Measurements from ENCODE around the gene ZNF598.

DNA sequence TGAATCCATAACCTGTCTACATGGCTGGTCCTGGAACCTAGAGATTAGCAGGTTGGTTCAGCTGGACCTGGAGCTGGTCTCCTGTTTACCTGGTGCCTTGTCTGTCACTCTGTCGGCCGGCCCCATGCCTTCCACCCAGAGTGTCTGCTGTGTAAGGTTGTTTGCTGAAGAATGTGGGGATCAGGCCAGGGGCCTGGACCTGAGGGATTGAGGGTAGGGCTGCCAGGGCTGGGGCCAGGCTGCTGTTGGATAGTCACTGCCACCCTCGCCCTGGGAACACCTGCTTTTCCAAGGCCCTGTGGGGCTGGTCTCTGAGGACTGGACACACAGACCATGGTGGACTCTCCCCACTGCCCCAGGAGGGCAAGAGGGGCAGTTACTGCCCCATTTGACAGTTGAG, 18.5 kb upstream of the ZNF598 start:
- TF ChIP-seq, protein P1, sequence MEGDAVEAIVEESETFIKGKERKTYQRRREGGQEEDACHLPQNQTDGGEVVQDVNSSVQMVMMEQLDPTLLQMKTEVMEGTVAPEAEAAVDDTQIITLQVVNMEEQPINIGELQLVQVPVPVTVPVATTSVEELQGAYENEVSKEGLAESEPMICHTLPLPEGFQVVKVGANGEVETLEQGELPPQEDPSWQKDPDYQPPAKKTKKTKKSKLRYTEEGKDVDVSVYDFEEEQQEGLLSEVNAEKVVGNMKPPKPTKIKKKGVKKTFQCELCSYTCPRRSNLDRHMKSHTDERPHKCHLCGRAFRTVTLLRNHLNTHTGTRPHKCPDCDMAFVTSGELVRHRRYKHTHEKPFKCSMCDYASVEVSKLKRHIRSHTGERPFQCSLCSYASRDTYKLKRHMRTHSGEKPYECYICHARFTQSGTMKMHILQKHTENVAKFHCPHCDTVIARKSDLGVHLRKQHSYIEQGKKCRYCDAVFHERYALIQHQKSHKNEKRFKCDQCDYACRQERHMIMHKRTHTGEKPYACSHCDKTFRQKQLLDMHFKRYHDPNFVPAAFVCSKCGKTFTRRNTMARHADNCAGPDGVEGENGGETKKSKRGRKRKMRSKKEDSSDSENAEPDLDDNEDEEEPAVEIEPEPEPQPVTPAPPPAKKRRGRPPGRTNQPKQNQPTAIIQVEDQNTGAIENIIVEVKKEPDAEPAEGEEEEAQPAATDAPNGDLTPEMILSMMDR (tag by site-specific recombination; IDR thresholded peaks at IDR 0.05) = no peak
- no peak for TF ChIP-seq ZBTB17 (tag by site-specific recombination; IDR thresholded peaks at IDR 0.05)
- TF ChIP-seq YY1 (tag by site-specific recombination; IDR thresholded peaks at IDR 0.05) = no peak
- TF ChIP-seq, protein P2, sequence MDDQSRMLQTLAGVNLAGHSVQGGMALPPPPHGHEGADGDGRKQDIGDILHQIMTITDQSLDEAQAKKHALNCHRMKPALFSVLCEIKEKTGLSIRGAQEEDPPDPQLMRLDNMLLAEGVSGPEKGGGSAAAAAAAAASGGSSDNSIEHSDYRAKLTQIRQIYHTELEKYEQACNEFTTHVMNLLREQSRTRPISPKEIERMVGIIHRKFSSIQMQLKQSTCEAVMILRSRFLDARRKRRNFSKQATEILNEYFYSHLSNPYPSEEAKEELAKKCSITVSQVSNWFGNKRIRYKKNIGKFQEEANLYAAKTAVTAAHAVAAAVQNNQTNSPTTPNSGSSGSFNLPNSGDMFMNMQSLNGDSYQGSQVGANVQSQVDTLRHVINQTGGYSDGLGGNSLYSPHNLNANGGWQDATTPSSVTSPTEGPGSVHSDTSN (CRISPR knock-in tag; IDR thresholded peaks at IDR 0.05) = no peak
- no peak for TF ChIP-seq ZNF830 (tag by site-specific recombination; IDR thresholded peaks at IDR 0.05; ENCODE audit: low read depth)
- no peak for TF ChIP-seq ZNF24 (tag by site-specific recombination; IDR thresholded peaks at IDR 0.05)
- TF ChIP-seq, protein P3, sequence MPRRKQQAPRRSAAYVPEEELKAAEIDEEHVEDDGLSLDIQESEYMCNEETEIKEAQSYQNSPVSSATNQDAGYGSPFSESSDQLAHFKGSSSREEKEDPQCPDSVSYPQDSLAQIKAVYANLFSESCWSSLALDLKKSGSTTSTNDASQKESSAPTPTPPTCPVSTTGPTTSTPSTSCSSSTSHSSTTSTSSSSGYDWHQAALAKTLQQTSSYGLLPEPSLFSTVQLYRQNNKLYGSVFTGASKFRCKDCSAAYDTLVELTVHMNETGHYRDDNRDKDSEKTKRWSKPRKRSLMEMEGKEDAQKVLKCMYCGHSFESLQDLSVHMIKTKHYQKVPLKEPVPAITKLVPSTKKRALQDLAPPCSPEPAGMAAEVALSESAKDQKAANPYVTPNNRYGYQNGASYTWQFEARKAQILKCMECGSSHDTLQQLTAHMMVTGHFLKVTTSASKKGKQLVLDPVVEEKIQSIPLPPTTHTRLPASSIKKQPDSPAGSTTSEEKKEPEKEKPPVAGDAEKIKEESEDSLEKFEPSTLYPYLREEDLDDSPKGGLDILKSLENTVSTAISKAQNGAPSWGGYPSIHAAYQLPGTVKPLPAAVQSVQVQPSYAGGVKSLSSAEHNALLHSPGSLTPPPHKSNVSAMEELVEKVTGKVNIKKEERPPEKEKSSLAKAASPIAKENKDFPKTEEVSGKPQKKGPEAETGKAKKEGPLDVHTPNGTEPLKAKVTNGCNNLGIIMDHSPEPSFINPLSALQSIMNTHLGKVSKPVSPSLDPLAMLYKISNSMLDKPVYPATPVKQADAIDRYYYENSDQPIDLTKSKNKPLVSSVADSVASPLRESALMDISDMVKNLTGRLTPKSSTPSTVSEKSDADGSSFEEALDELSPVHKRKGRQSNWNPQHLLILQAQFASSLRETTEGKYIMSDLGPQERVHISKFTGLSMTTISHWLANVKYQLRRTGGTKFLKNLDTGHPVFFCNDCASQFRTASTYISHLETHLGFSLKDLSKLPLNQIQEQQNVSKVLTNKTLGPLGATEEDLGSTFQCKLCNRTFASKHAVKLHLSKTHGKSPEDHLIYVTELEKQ (tag by site-specific recombination; IDR thresholded peaks at IDR 0.05; ENCODE audit: borderline replicate concordance) = no peak
- no peak for TF ChIP-seq ZNF274 (IDR thresholded peaks at IDR 0.05; ENCODE audit: low read length)
- no peak for TF ChIP-seq ZNF274 (tag by site-specific recombination; IDR thresholded peaks at IDR 0.05; ENCODE audit: borderline replicate concordance)
- TF ChIP-seq KLF1 (tag by site-specific recombination; IDR thresholded peaks at IDR 0.05) = no peak
- TF ChIP-seq ZNF843 (tag by site-specific recombination; IDR thresholded peaks at IDR 0.05) = no peak
